Loucy (cell line): Measurements from ENCODE around the gene MAP6.

Experiments used
- H2AFZ ChIP-seq: fragments of 200-600 bp; sonication (generic); 2 replicates; pipeline ENCODE4 v1.6.0; 2016; ENCODE audit warnings: antibody characterized with exemption, mild to moderate bottlenecking, low read length, moderate library complexity
- H3F3A ChIP-seq: fragments of 200-600 bp; 2 replicates; pipeline ENCODE4 v1.6.0; 2016; ENCODE audit warnings: antibody characterized with exemption, low read depth, mild to moderate bottlenecking
- H3K27me3 ChIP-seq: fragments of 200-600 bp; sonication (generic); 2 replicates; pipeline ENCODE4 v1.6.1; 2014; ENCODE audit warnings: low read length, mild to moderate bottlenecking; ENCODE audit not compliant: insufficient read depth, poor library complexity, severe bottlenecking
- H3K36me3 ChIP-seq: fragments of 200-600 bp; sonication (generic); 2 replicates; pipeline ENCODE4 v1.6.1; 2016; ENCODE audit warnings: low read length; ENCODE audit not compliant: insufficient read depth
- H3K4me1 ChIP-seq: fragments of 200-600 bp; sonication (generic); 2 replicates; pipeline ENCODE4 v1.5.1; 2014; ENCODE audit warnings: low read length, mild to moderate bottlenecking; ENCODE audit not compliant: insufficient read depth, poor library complexity, severe bottlenecking
- H3K4me2 ChIP-seq: fragments of 200-600 bp; sonication (generic); 2 replicates; pipeline ENCODE4 v1.6.0; 2014; ENCODE audit warnings: antibody characterized with exemption, low read length, low read depth, mild to moderate bottlenecking; ENCODE audit not compliant: poor library complexity, severe bottlenecking
- H3K4me3 ChIP-seq: fragments of 200-600 bp; sonication (generic); 2 replicates; pipeline ENCODE4 v1.5.1; 2014; ENCODE audit warnings: low read length, mild to moderate bottlenecking, mixed read lengths; ENCODE audit not compliant: poor library complexity, severe bottlenecking
- H3K79me2 ChIP-seq: fragments of 200-600 bp; sonication (generic); 2 replicates; pipeline ENCODE4 v1.6.1; 2014; ENCODE audit warnings: low read length; ENCODE audit not compliant: insufficient read depth
- H3K9ac ChIP-seq: fragments of 200-600 bp; sonication (generic); 2 replicates; pipeline ENCODE4 v1.6.0; 2014; ENCODE audit warnings: mild to moderate bottlenecking, low read depth, low read length, moderate library complexity; ENCODE audit not compliant: poor library complexity, severe bottlenecking
- H3K9me2 ChIP-seq: fragments of 200-600 bp; sonication (generic); replicated peaks from 2 replicates; pipeline ENCODE4 v1.6.1; 2016; ENCODE audit warnings: low read depth, low read length, mixed read lengths
- H3K9me3 ChIP-seq: fragments of 200-600 bp; sonication (generic); 2 replicates; pipeline ENCODE4 v1.6.1; 2014; ENCODE audit warnings: mild to moderate bottlenecking, antibody characterized with exemption, low read length, low read depth; ENCODE audit not compliant: insufficient read depth
- H4K20me1 ChIP-seq: fragments of 200-600 bp; sonication (generic); 2 replicates; pipeline ENCODE4 v1.6.0; 2014; ENCODE audit warnings: antibody characterized with exemption, low read length, mild to moderate bottlenecking; ENCODE audit not compliant: insufficient read depth, poor library complexity, severe bottlenecking
- CTCF ChIP-seq: fragments of 200-600 bp; sonication (generic); conservative IDR thresholded peaks from 2 replicates; pipeline ENCODE4 v1.5.1; 2014; ENCODE audit warnings: mild to moderate bottlenecking, antibody characterized with exemption, low read length
- EZH2phosphoT487 ChIP-seq: fragments of 200-600 bp; IDR thresholded peaks from 2 replicates; pipeline ENCODE4 v1.6.1; 2018; ENCODE audit warnings: antibody characterized with exemption, mild to moderate bottlenecking, moderate library complexity, borderline replicate concordance

The MAP6 gene

DNA sequence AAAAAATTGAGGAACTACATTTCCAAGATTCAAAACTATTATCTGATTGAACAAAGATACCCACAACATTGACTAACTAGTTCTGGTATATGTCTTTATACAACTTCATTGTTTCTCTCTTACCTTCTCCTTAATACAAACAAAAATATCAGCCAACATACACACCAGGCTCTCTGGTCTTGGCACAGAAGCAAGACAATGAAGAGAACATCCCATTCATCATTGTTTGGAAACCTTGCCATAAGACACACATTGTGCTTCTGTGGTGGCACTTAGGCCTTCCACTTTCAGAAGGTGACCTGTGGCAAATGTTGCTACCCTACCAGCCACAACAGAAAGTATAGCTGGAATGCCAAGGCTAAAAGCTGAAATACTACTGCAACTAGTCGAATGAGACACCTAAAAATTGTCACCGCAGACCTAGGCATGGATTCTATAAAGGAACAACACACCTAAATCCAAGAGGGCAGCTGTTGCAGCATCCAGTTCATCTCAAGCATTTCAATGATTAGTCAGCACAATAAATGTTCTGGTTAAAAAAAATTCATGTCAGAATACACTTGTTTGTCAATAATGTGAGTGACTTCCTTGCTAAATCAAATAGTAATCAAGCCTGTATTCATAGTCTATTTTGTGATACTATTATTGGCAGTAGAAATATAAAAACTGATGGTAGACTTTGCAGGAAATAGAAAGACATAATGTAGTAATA, 26.3 kb downstream of the MAP6 start:
- H3F3A ChIP-seq = no peaks in the 10 kb centered on the region
- no peaks in the 10 kb centered on the region for H3K27me3 ChIP-seq
- no peaks in the 10 kb centered on the region for H3K79me2 ChIP-seq
- H3K9me3 ChIP-seq = no peaks in the 10 kb centered on the region
- no peaks in the 10 kb centered on the region for H3K36me3 ChIP-seq
- H4K20me1 ChIP-seq = no peaks in the 10 kb centered on the region
- no peak overlapping the region for H3K4me3 ChIP-seq
- no peak overlapping the region for H3K4me2 ChIP-seq
- H2AFZ ChIP-seq = no peak overlapping the region
- no peak for TF ChIP-seq CTCF
- no peak for TF ChIP-seq EZH2phosphoT487
- H3K4me1 ChIP-seq = no peaks in the 10 kb centered on the region
- H3K9ac ChIP-seq = no peak overlapping the region
- H3K9me2 ChIP-seq = no peaks in the 10 kb centered on the region

DNA sequence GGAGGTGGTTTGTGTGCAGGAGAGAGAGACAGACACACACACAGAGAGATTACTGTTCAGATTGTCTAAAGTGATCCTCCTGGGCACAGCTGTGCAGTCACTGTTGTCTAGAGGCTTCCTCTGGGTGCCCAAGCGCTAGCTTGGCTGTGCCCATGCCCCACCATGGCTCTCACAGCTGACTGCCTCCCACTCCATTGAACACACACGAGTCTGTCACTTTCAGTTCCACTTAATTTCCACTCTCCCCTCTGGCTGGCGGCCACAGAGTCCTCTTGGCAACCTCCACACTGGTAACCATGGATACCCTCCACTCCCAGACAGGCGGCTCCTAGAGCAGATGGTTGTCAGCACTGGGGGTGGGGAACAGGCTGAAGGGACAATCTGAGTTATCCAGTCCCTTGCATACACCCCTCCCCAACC, 29.1 kb downstream of the MAP6 start:
- no peak for TF ChIP-seq CTCF
- no peak for TF ChIP-seq EZH2phosphoT487
- Histone ChIP-seq H3K4me3 (no peak overlapping the region), H3K4me1 (no peaks in the 10 kb centered on the region), H3K9ac (no peak overlapping the region), H3K79me2 (no peaks in the 10 kb centered on the region), H3K9me3 (no peaks in the 10 kb centered on the region), H2AFZ (no peak overlapping the region), H3K4me2 (no peak overlapping the region), H3K36me3 (no peaks in the 10 kb centered on the region), H4K20me1 (no peaks in the 10 kb centered on the region), H3K27me3 (no peaks in the 10 kb centered on the region), H3K9me2 (no peaks in the 10 kb centered on the region), H3F3A (no peaks in the 10 kb centered on the region)

- Histone ChIP-seq H3K9ac (no peak overlapping the region), H3K27me3 (no peaks in the 10 kb centered on the region), H3K79me2 (no peaks in the 10 kb centered on the region), H3K4me2 (no peak overlapping the region), H3F3A (no peaks in the 10 kb centered on the region), H3K4me1 (no peaks in the 10 kb centered on the region), H3K9me3 (no peaks in the 10 kb centered on the region), H4K20me1 (no peaks in the 10 kb centered on the region), H2AFZ (no peak overlapping the region), H3K4me3 (no peak overlapping the region), H3K9me2 (no peaks in the 10 kb centered on the region), H3K36me3 (no peaks in the 10 kb centered on the region)
- TF ChIP-seq EZH2phosphoT487 = no peak
- TF ChIP-seq CTCF = no peak
Observed at GRCh38 chr11:75637998-75638397, 30.8 kb downstream of the MAP6 start.
